ENCODE results near the gene BFSP2.
A peak's percentile ranks its signal among the peaks of the same experiment; 100 is the strongest.
"Not testable (repeated sequence)": the region's sequence is repeated elsewhere in the genome, so short reads cannot be mapped to it uniquely, and the experiment has no call there.

Gene BFSP2

DNA sequence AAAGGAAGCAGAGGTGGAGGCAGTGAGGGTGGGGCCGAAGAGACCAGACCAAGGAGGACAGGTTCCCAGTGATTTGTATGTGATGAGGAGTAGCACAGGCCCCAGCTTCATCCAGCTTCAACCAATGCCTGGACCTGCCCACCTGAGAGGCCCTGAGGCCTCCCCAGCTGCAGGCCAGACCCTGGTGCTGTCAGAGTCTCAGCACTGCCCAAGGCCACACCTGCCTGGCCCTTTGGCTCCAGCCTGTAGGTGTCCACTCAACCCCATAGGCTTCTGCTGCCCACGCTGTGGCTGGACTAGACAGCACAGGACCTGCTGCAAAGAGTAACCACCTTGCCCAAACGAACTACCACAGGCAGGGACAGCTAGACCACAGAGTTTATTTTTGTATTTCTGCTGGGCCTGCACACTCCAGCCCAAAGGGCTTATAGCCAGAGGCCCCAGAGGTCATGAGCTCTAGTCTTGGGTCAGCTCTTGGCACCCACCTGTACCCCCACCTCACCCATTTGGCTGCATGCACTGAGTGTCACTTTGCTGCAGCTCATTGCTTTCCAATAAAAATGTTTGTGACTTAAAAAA lies 91.7 kb downstream of the BFSP2 start:
- peaks cover 18% of the 10 kb centered on the region; the same call in 1 of the 2 replicates for H3F3A ChIP-seq (ENCODE audit: insufficient read depth, low read length)
- H3K27me3 ChIP-seq (replicated peaks; ENCODE audit: insufficient read depth, low read length) = no peaks in the 10 kb centered on the region
- peak; percentile 60 for DNase-seq
- H4K20me1 ChIP-seq (ENCODE audit: insufficient read depth, low read length) = no peaks in the 10 kb centered on the region
- H3K4me2 ChIP-seq (ENCODE audit: low read depth, low read length) = peak overlapping the region; percentile 58
- peak overlapping the region; percentile 56 for H3K9ac ChIP-seq (ENCODE audit: low read length)
- peak overlapping the region; percentile 14; the same call in 1 of the 2 replicates for H3K4me3 ChIP-seq (ENCODE audit: low read length)
- TF ChIP-seq, protein P1, sequence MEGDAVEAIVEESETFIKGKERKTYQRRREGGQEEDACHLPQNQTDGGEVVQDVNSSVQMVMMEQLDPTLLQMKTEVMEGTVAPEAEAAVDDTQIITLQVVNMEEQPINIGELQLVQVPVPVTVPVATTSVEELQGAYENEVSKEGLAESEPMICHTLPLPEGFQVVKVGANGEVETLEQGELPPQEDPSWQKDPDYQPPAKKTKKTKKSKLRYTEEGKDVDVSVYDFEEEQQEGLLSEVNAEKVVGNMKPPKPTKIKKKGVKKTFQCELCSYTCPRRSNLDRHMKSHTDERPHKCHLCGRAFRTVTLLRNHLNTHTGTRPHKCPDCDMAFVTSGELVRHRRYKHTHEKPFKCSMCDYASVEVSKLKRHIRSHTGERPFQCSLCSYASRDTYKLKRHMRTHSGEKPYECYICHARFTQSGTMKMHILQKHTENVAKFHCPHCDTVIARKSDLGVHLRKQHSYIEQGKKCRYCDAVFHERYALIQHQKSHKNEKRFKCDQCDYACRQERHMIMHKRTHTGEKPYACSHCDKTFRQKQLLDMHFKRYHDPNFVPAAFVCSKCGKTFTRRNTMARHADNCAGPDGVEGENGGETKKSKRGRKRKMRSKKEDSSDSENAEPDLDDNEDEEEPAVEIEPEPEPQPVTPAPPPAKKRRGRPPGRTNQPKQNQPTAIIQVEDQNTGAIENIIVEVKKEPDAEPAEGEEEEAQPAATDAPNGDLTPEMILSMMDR (IDR thresholded peaks at IDR 0.05; ENCODE audit: low read length) = no peak
- no peak for TF ChIP-seq EZH2phosphoT487 (IDR thresholded peaks at IDR 0.05; ENCODE audit: low read length)
- no peak for TF ChIP-seq EZH2 (optimal IDR thresholded peaks at IDR 0.05; ENCODE audit: low read depth, low read length)
- no peaks in the 10 kb centered on the region for H3K9me3 ChIP-seq (replicated peaks; ENCODE audit: insufficient read depth, low read length)
- H3K9me2 ChIP-seq (replicated peaks; ENCODE audit: insufficient read depth, low read length) = no peaks in the 10 kb centered on the region
- H3K27ac ChIP-seq (ENCODE audit: low read length) = peak overlapping the region; percentile 89
- no peaks in the 10 kb centered on the region for H3K79me2 ChIP-seq (ENCODE audit: low read length)
- peaks cover 64% of the 10 kb centered on the region for H3K4me1 ChIP-seq (ENCODE audit: low read length)
- no peaks in the 10 kb centered on the region for H3K36me3 ChIP-seq (replicated peaks; ENCODE audit: insufficient read depth, low read length)
- H2AFZ ChIP-seq (ENCODE audit: low read length) = peak overlapping the region; percentile 61

DNA sequence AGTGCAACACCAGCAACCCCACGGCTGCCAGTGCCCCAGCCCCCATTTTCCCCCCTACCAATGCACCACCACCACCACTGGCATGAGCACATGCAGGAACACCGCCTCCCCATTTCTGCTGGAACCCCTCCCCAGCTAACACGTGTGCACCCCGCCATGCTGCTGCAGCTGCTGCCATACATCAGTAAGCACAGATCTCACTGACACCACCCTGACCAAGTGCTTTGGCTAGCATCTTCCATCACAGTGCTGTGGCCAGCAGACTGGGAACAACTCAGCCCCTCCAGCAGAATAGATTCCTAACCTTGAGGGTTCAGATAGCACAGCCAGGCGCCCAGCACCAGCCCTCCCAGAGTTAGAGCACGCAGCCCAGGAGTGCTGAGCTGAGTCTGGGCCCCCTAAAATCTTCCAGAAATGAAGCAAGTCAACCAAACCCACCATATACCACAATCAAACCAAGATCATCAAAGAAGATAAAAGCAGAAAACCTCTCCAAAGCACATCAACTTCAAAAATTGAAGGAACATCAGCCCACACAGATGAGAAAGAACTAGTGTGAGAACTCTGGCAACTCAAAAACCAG lies 92.4 kb downstream of the BFSP2 start:
- H3K79me2 ChIP-seq (ENCODE audit: low read length) = no peaks in the 10 kb centered on the region
- no peaks in the 10 kb centered on the region for H3K27me3 ChIP-seq (replicated peaks; ENCODE audit: insufficient read depth, low read length)
- no peaks in the 10 kb centered on the region for H3K36me3 ChIP-seq (replicated peaks; ENCODE audit: insufficient read depth, low read length)
- no peak for DNase-seq
- peaks cover 18% of the 10 kb centered on the region; the same call in 1 of the 2 replicates for H3F3A ChIP-seq (ENCODE audit: insufficient read depth, low read length)
- no peaks in the 10 kb centered on the region for H4K20me1 ChIP-seq (ENCODE audit: insufficient read depth, low read length)
- H3K4me2 ChIP-seq (ENCODE audit: low read depth, low read length) = peak overlapping the region; percentile 58; the same call in 1 of the 2 replicates
- H3K4me1 ChIP-seq (ENCODE audit: low read length) = peaks cover 64% of the 10 kb centered on the region
- no peaks in the 10 kb centered on the region for H3K9me2 ChIP-seq (replicated peaks; ENCODE audit: insufficient read depth, low read length)
- no peak overlapping the region for H2AFZ ChIP-seq (ENCODE audit: low read length)
- no peaks in the 10 kb centered on the region for H3K9me3 ChIP-seq (replicated peaks; ENCODE audit: insufficient read depth, low read length)
- H3K27ac ChIP-seq (ENCODE audit: low read length) = peak overlapping the region; percentile 89
- no peak overlapping the region for H3K4me3 ChIP-seq (ENCODE audit: low read length)
- TF ChIP-seq EZH2 (optimal IDR thresholded peaks at IDR 0.05; ENCODE audit: low read depth, low read length) (no peak), EZH2phosphoT487 (IDR thresholded peaks at IDR 0.05; ENCODE audit: low read length) (no peak)
- TF ChIP-seq, protein P1 (IDR thresholded peaks at IDR 0.05; ENCODE audit: low read length) = no peak
- H3K9ac ChIP-seq (ENCODE audit: low read length) = peak overlapping the region; percentile 10; the same call in 1 of the 2 replicates

DNA sequence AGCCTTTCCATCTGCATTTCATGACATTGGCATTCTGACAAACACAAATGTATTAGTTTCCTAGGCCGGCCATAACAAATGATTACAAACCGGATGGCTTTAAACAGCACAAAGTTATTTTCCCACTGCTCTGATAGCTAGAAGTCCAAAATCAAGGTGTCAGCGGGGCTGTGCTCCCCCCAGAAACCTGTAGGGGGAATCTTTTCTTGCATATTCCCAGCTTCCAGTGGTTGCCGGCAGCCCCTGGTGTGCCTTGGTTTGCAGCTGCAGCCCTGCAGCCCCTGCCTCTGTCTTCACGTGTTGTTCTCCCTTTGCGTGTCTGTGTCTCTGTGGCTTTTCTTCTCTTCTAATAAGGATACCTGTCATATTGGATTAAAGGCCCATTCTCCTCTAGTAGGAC lies 94.6 kb downstream of the BFSP2 start:
- no peaks in the 10 kb centered on the region for H3K9me2 ChIP-seq (replicated peaks; ENCODE audit: insufficient read depth, low read length)
- no peak overlapping the region for H2AFZ ChIP-seq (ENCODE audit: low read length)
- H4K20me1 ChIP-seq (ENCODE audit: insufficient read depth, low read length) = no peaks in the 10 kb centered on the region
- H3K4me2 ChIP-seq (ENCODE audit: low read depth, low read length) = no peak overlapping the region
- no peak overlapping the region for H3K4me3 ChIP-seq (ENCODE audit: low read length)
- peaks cover 53% of the 10 kb centered on the region for H3K4me1 ChIP-seq (ENCODE audit: low read length)
- H3K27ac ChIP-seq (ENCODE audit: low read length) = no peak overlapping the region
- no peak overlapping the region for H3K9ac ChIP-seq (ENCODE audit: low read length)
- H3K27me3 ChIP-seq (replicated peaks; ENCODE audit: insufficient read depth, low read length) = no peaks in the 10 kb centered on the region
- H3K36me3 ChIP-seq (replicated peaks; ENCODE audit: insufficient read depth, low read length) = no peaks in the 10 kb centered on the region
- peaks cover 15% of the 10 kb centered on the region; the same call in 1 of the 2 replicates for H3F3A ChIP-seq (ENCODE audit: insufficient read depth, low read length)
- no peaks in the 10 kb centered on the region for H3K9me3 ChIP-seq (replicated peaks; ENCODE audit: insufficient read depth, low read length)
- TF ChIP-seq EZH2 (optimal IDR thresholded peaks at IDR 0.05; ENCODE audit: low read depth, low read length) (no peak), EZH2phosphoT487 (IDR thresholded peaks at IDR 0.05; ENCODE audit: low read length) (no peak)
- TF ChIP-seq, protein P1 (IDR thresholded peaks at IDR 0.05; ENCODE audit: low read length) = peak; percentile 9; the same call in 1 of the 2 replicates
- no peaks in the 10 kb centered on the region for H3K79me2 ChIP-seq (ENCODE audit: low read length)
- no peak for DNase-seq

DNA sequence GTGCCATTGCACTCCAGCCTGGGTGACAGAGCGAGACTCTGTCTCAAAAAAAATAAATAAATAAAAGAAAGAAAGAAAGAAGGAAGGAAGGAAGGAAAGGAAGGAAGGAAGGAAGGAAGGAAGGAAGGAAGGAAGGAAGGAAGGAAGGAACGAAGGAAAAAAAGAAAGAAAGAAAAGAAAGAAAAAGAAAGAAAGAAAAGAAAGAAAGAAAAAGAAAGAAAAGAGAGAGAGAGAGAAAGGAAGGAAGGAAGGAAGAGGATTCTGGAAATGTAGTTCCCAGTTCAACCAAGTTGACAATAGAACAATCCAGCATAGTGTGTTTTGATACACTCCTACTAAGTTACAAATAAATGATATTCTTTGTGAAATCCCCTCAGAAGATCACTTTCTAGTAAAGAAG lies 102.7 kb downstream of the BFSP2 start:
- not testable (repeated sequence) for H3K9me2 ChIP-seq (replicated peaks; ENCODE audit: insufficient read depth, low read length); H3K4me3 ChIP-seq (ENCODE audit: low read length); H3K9ac ChIP-seq (ENCODE audit: low read length); H3K27me3 ChIP-seq (replicated peaks; ENCODE audit: insufficient read depth, low read length); H3K27ac ChIP-seq (ENCODE audit: low read length); DNase-seq; H3K36me3 ChIP-seq (replicated peaks; ENCODE audit: insufficient read depth, low read length); H4K20me1 ChIP-seq (ENCODE audit: insufficient read depth, low read length); H3K9me3 ChIP-seq (replicated peaks; ENCODE audit: insufficient read depth, low read length); H3K79me2 ChIP-seq (ENCODE audit: low read length); H2AFZ ChIP-seq (ENCODE audit: low read length); H3K4me2 ChIP-seq (ENCODE audit: low read depth, low read length)
- Histone ChIP-seq H3F3A (ENCODE audit: insufficient read depth, low read length) (peaks cover 29% of the 10 kb centered on the region), H3K4me1 (ENCODE audit: low read length) (peaks cover 47% of the 10 kb centered on the region)

Measured in MM.1S (cell line).